LNCaP clone FGC (cell line): ENCODE measurements around the gene DENND4A.
A peak's percentile ranks its signal among the peaks of the same experiment; 100 is the strongest.
"Not testable (repeated sequence)": the region's sequence is repeated elsewhere in the genome, so short reads cannot be mapped to it uniquely, and the experiment has no call there.

ENCODE experiments used
- DNase-seq: peaks from one replicate; pipeline ENCODE4 v3.0.0-alpha.2; 2011; ENCODE audit warnings: low read depth
- H3K4me3 ChIP-seq: 2 replicates; pipeline ENCODE4 v1.5.1; 2011; ENCODE audit warnings: mild to moderate bottlenecking, low read depth, low read length, control low read depth
- TF ChIP-seq, protein P1 (sequence below): IDR thresholded peaks from 2 replicates; pipeline ENCODE4 v1.5.1; 2012; ENCODE audit warnings: mild to moderate bottlenecking; ENCODE audit not compliant: control insufficient read depth, insufficient read depth; ENCODE audit errors: extremely low read depth

DENND4A gene

DNA sequence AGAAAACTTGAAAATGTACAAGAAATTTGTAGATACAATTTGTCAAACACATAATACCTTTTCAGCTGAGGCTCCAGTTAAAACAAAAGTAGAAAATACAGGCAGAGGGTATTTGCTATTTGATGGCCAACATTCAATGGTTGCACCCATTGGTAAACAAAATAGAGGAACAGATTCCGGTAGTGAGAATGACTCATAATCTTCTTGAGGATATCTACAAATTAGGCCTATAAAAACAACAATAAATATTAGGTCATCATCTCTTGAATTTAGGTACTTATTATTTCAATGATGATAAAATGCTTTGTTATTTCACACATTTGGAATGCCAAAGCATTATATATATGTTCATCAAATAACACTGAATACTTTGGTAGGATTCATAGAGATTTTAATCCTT, 53.4 kb downstream of the DENND4A start:
- TF ChIP-seq, protein P1, sequence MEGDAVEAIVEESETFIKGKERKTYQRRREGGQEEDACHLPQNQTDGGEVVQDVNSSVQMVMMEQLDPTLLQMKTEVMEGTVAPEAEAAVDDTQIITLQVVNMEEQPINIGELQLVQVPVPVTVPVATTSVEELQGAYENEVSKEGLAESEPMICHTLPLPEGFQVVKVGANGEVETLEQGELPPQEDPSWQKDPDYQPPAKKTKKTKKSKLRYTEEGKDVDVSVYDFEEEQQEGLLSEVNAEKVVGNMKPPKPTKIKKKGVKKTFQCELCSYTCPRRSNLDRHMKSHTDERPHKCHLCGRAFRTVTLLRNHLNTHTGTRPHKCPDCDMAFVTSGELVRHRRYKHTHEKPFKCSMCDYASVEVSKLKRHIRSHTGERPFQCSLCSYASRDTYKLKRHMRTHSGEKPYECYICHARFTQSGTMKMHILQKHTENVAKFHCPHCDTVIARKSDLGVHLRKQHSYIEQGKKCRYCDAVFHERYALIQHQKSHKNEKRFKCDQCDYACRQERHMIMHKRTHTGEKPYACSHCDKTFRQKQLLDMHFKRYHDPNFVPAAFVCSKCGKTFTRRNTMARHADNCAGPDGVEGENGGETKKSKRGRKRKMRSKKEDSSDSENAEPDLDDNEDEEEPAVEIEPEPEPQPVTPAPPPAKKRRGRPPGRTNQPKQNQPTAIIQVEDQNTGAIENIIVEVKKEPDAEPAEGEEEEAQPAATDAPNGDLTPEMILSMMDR: no peak
- H3K4me3 ChIP-seq: no peak overlapping the region
- DNase-seq: peak; percentile 65

GRCh38 chr15:65733599-65733998, 58.5 kb downstream of the DENND4A start:
- not testable (repeated sequence) for DNase-seq, H3K4me3 ChIP-seq

DNA sequence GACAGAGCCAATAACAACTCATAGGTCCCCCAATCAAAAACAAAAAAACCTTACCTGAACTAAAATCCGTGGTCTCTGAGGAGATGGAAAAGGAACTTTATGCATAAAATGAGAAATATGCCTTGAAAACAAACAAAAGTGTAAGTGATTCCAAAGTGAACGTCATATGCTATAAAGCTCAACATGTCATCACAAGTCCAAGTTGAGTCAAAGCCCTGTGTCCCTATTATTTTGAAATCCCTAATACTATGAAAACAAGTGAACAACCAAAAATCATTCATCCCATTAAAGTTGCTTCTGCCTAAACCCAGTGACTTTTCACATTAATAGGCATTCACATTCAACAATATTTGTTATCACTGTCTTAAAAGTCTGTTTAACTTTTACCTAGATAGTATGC, 59.4 kb downstream of the DENND4A start:
- TF ChIP-seq, protein P1: no peak
- H3K4me3 ChIP-seq: no peak overlapping the region
- no peak for DNase-seq

- DNase-seq: no peak
- H3K4me3 ChIP-seq: no peak overlapping the region
- TF ChIP-seq, protein P1: no peak
Observed at GRCh38 chr15:65731926-65732325, 60.2 kb downstream of the DENND4A start.

GRCh38 chr15:65730549-65731172, 61.4 kb downstream of the DENND4A start:
- TF ChIP-seq, protein P1: no peak
- no peak overlapping the region for H3K4me3 ChIP-seq
- no peak for DNase-seq

GRCh38 chr15:65724464-65725215, 67.5 kb downstream of the DENND4A start:
- no peak for DNase-seq
- TF ChIP-seq, protein P1: no peak
- H3K4me3 ChIP-seq: no peak overlapping the region

DNA sequence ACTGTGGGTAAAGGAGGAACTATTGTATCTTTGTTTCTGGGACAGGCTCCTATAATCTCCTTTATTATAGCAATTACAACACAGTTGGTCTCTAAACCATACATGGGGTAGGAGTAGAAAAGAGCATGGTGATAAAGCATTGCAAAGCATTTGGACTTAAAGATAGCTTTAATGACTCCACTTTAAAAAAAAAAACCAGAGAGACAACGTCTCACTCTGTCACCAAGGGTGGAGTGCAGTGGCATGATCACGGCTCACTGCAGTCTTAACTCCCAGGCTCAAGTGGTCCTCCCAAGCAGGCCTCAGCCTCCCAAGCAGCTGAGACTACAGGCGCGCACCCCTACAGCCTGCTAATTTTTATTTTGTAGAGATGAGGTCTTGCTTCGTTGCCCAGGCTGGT, 68.2 kb downstream of the DENND4A start:
- DNase-seq: no peak
- H3K4me3 ChIP-seq: no peak overlapping the region
- TF ChIP-seq, protein P1: no peak
